Stimulated activated CD4-positive, alpha-beta T cell treated with anti-CD3 and anti-CD28 coated beads, Interleukin-12 subunit alpha, Interleukin-12 subunit beta, amount 100 ng/mL, for 48 hours (primary cell): ENCODE results near the gene NOL4.

ENCODE experiments used
- DNase-seq, 3 donors: peaks; one replicate each; pipeline ENCODE4 v3.0.0-alpha.2; 2020; ENCODE audit warnings: low read depth in 2 of 3, low spot score in 1 of 3

The NOL4 gene

GRCh38 chr18:34194239-34194638 lies 30.5 kb downstream of the NOL4 start:
- DNase-seq: no peak

GRCh38 chr18:34189656-34190435 lies 34.9 kb downstream of the NOL4 start:
- DNase-seq: no peak
